Endothelial cell (in vitro differentiated cells): Measurements from ENCODE around the gene ARHGAP15. TPM values are rescaled to one million over a fixed set of nuclear protein-coding genes. Genes with fewer than 3 reads are reported as not detected.

Experiments used
- DNase-seq: peaks from one replicate; pipeline ENCODE4 v3.0.0; 2021; ENCODE audit warnings: low spot score
- H3K27ac Mint-ChIP-seq: one replicate; pipeline ENCODE4 v1.8.0; 2021; ENCODE audit warnings: mixed read lengths, inconsistent platforms; ENCODE audit not compliant: unreplicated experiment
- H3K27me3 Mint-ChIP-seq: one replicate; pipeline ENCODE4 v1.8.0; 2021; ENCODE audit warnings: mild to moderate bottlenecking, moderate library complexity, mixed read lengths, inconsistent platforms; ENCODE audit not compliant: unreplicated experiment
- H3K36me3 Mint-ChIP-seq: one replicate; pipeline ENCODE4 v1.8.0; 2021; ENCODE audit warnings: mild to moderate bottlenecking, low read depth, mixed read lengths, inconsistent platforms; ENCODE audit not compliant: unreplicated experiment
- H3K4me1 Mint-ChIP-seq: one replicate; pipeline ENCODE4 v1.8.0; 2021; ENCODE audit warnings: mild to moderate bottlenecking, mixed read lengths, inconsistent platforms; ENCODE audit not compliant: unreplicated experiment
- H3K4me3 Mint-ChIP-seq: one replicate; pipeline ENCODE4 v1.8.0; 2021; ENCODE audit warnings: mild to moderate bottlenecking, mixed read lengths, inconsistent platforms; ENCODE audit not compliant: unreplicated experiment
- H3K9me3 Mint-ChIP-seq: one replicate; pipeline ENCODE4 v1.8.0; 2021; ENCODE audit warnings: mixed read lengths, inconsistent platforms; ENCODE audit not compliant: unreplicated experiment
- CTCF ChIP-seq: fragments of 200-600 bp; sonication (generic); IDR thresholded peaks from one replicate; pipeline ENCODE4 v1.5.0; 2021; ENCODE audit warnings: antibody characterized with exemption; ENCODE audit not compliant: unreplicated experiment
- total RNA-seq: library from RNA; stranded (reverse); fragmentation: NEBNext Ultra II Directional; extraction: Animal tissue kit (Norgen Biotek cat#: 25700); gene quantifications from one replicate; pipeline ENCODE4 v1.2.1, GENCODE V29; 2021; ENCODE audit not compliant: unreplicated experiment

The ARHGAP15 gene
- total RNA-seq, 1 donor from 2014 or later: not detected

- H3K36me3 Mint-ChIP-seq: no peaks in the 10 kb centered on the region
- no peak overlapping the region for H3K4me3 Mint-ChIP-seq
- TF ChIP-seq CTCF: no peak
- no peak overlapping the region for H3K27ac Mint-ChIP-seq
- no peaks in the 10 kb centered on the region for H3K27me3 Mint-ChIP-seq
- peaks cover 2% of the 10 kb centered on the region for H3K4me1 Mint-ChIP-seq
- no peak for DNase-seq
- H3K9me3 Mint-ChIP-seq: no peaks in the 10 kb centered on the region
These were observed 612.0 kb downstream of the ARHGAP15 start for GRCh38 chr2:143741205-143741604.

GRCh38 chr2:143742581-143742980, 613.4 kb downstream of the ARHGAP15 start:
- Mint-ChIP-seq H3K36me3 (no peaks in the 10 kb centered on the region), H3K27ac (no peak overlapping the region), H3K9me3 (no peaks in the 10 kb centered on the region), H3K4me1 (peaks cover 2% of the 10 kb centered on the region), H3K4me3 (no peak overlapping the region), H3K27me3 (no peaks in the 10 kb centered on the region)
- DNase-seq: no peak
- TF ChIP-seq CTCF: no peak

GRCh38 chr2:143744114-143744513, 614.9 kb downstream of the ARHGAP15 start:
- Mint-ChIP-seq H3K4me3 (no peak overlapping the region), H3K4me1 (peaks cover 2% of the 10 kb centered on the region), H3K36me3 (no peaks in the 10 kb centered on the region), H3K27ac (no peak overlapping the region), H3K27me3 (no peaks in the 10 kb centered on the region), H3K9me3 (no peaks in the 10 kb centered on the region)
- no peak for DNase-seq
- TF ChIP-seq CTCF: no peak

GRCh38 chr2:143745060-143745459, 615.8 kb downstream of the ARHGAP15 start:
- no peak for DNase-seq
- Mint-ChIP-seq H3K36me3 (no peaks in the 10 kb centered on the region), H3K4me3 (no peak overlapping the region), H3K27me3 (no peaks in the 10 kb centered on the region), H3K9me3 (no peaks in the 10 kb centered on the region), H3K4me1 (peaks cover 2% of the 10 kb centered on the region), H3K27ac (no peak overlapping the region)
- TF ChIP-seq CTCF: no peak

- Mint-ChIP-seq H3K9me3 (no peaks in the 10 kb centered on the region), H3K4me1 (no peaks in the 10 kb centered on the region), H3K27ac (no peak overlapping the region), H3K4me3 (no peak overlapping the region), H3K36me3 (no peaks in the 10 kb centered on the region), H3K27me3 (peaks cover 2% of the 10 kb centered on the region)
- no peak for TF ChIP-seq CTCF
- DNase-seq: no peak
These were observed 625.5 kb downstream of the ARHGAP15 start for GRCh38 chr2:143754742-143755141.
